ENCODE data around the gene DDX27.
A peak's percentile ranks its signal among the peaks of the same experiment; 100 is the strongest.
"Not testable (repeated sequence)": the region's sequence is repeated elsewhere in the genome, so short reads cannot be mapped to it uniquely, and the experiment has no call there.

The DDX27 gene

GRCh38 chr20:49185071-49185761, 34.0 kb upstream of the DDX27 start:
- TF ChIP-seq, protein P1, sequence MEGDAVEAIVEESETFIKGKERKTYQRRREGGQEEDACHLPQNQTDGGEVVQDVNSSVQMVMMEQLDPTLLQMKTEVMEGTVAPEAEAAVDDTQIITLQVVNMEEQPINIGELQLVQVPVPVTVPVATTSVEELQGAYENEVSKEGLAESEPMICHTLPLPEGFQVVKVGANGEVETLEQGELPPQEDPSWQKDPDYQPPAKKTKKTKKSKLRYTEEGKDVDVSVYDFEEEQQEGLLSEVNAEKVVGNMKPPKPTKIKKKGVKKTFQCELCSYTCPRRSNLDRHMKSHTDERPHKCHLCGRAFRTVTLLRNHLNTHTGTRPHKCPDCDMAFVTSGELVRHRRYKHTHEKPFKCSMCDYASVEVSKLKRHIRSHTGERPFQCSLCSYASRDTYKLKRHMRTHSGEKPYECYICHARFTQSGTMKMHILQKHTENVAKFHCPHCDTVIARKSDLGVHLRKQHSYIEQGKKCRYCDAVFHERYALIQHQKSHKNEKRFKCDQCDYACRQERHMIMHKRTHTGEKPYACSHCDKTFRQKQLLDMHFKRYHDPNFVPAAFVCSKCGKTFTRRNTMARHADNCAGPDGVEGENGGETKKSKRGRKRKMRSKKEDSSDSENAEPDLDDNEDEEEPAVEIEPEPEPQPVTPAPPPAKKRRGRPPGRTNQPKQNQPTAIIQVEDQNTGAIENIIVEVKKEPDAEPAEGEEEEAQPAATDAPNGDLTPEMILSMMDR (IDR thresholded peaks at IDR 0.05; ENCODE audit: insufficient read depth, low read length, poor library complexity, severe bottlenecking): no peak
- H3K4me3 ChIP-seq (replicated peaks; ENCODE audit: low read depth, low read length): no peak overlapping the region
- H3K27me3 ChIP-seq (replicated peaks; ENCODE audit: control insufficient read depth, insufficient read depth, low read length): no peaks in the 10 kb centered on the region
- no peak for DNase-seq (ENCODE audit: extremely low read depth, insufficient read length)
- H3K36me3 ChIP-seq (ENCODE audit: control insufficient read depth, insufficient read depth, low read length): peaks cover 2% of the 10 kb centered on the region; the same call in 1 of the 2 replicates

DNA sequence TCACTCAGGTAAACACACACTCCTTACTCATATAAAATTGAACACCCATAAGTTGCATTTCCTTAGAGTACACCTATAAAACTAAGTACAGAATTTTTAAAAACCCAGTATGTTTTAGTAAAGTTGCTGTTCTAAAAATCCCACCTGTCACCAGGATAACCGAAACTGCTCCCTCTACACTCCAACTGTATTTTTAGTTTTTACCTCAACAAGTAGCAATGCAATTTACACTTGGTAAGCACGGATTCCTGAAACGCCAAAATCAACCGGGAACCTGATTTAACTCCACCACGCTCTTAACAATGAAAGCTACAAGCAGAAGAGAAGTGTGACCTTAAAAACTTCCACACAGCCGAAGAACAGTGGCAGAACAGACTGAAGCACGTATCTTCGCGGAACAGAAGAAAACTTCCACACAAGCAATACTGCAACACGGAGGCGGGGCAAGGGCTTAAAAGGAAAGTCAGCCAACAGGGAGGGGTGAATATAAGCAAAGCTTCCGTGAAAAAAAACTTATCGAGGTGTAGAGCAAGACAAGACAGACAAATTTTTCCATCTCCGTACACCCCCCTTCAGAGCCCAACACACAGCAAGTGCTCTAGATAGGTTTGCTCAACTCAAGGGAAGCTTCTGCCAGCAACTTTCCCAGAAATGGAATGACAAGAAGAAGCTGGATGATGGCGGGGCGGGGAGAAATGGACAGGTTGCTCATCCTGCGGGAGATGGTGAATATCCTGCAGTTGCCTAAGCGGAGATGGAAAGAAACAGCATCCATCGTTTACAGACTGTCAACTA, 32.5 kb upstream of the DDX27 start:
- DNase-seq (ENCODE audit: extremely low read depth, insufficient read length): no peak
- Histone ChIP-seq H3K36me3 (ENCODE audit: control insufficient read depth, insufficient read depth, low read length) (peaks cover 2% of the 10 kb centered on the region; the same call in 1 of the 2 replicates), H3K4me3 (replicated peaks; ENCODE audit: low read depth, low read length) (peak overlapping the region; percentile 70), H3K27me3 (replicated peaks; ENCODE audit: control insufficient read depth, insufficient read depth, low read length) (no peaks in the 10 kb centered on the region)
- TF ChIP-seq, protein P1 (IDR thresholded peaks at IDR 0.05; ENCODE audit: insufficient read depth, low read length, poor library complexity, severe bottlenecking): no peak

DNA sequence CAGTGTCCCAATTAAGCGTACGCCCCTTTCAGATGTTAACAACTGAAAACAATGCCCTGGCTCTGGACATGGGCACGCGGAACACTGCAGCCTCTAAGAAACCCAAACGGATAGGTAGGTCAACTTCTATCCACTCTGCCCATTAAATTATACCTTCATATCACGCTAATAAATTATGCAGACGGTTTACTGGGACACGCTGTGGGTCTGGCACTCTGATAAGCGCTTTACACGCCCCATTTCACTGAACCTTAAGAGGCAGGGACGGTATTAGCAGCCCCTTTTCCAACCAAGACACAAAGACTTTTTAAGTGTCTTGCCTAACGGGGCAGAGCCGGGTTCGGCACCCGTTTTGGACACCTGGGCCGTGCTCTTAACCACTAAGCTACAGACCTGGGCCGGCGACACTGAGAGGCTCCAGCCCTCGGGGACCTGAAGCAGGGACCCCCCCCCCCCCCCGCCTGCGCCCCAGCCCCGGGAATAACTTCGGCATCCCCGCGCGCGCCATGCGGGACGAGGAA, 31.8 kb upstream of the DDX27 start:
- peak overlapping the region; percentile 70 for H3K4me3 ChIP-seq (replicated peaks; ENCODE audit: low read depth, low read length)
- peaks cover 2% of the 10 kb centered on the region; the same call in 1 of the 2 replicates for H3K36me3 ChIP-seq (ENCODE audit: control insufficient read depth, insufficient read depth, low read length)
- no peaks in the 10 kb centered on the region for H3K27me3 ChIP-seq (replicated peaks; ENCODE audit: control insufficient read depth, insufficient read depth, low read length)
- no peak for DNase-seq (ENCODE audit: extremely low read depth, insufficient read length)
- TF ChIP-seq, protein P1 (IDR thresholded peaks at IDR 0.05; ENCODE audit: insufficient read depth, low read length, poor library complexity, severe bottlenecking): no peak

- TF ChIP-seq, protein P1 (IDR thresholded peaks at IDR 0.05; ENCODE audit: insufficient read depth, low read length, poor library complexity, severe bottlenecking): no peak
- H3K27me3 ChIP-seq (replicated peaks; ENCODE audit: control insufficient read depth, insufficient read depth, low read length): no peaks in the 10 kb centered on the region
- peaks cover 2% of the 10 kb centered on the region; the same call in 1 of the 2 replicates for H3K36me3 ChIP-seq (ENCODE audit: control insufficient read depth, insufficient read depth, low read length)
- DNase-seq (ENCODE audit: extremely low read depth, insufficient read length): peak; percentile 97
- peak within 1 kb of the TSS; percentile 70 for H3K4me3 ChIP-seq (replicated peaks; ENCODE audit: low read depth, low read length)
These were observed 31.2 kb upstream of the DDX27 start, which contains the start of gene STAU1 for GRCh38 chr20:49187851-49188641. Gene STAU1, minus strand, starts transcription at chr20:49188334. Its CDS starts 22,133 bp downstream, at chr20:49166201.

- not testable (repeated sequence) for H3K4me3 ChIP-seq (replicated peaks; ENCODE audit: low read depth, low read length); DNase-seq (ENCODE audit: extremely low read depth, insufficient read length); H3K36me3 ChIP-seq (ENCODE audit: control insufficient read depth, insufficient read depth, low read length); H3K27me3 ChIP-seq (replicated peaks; ENCODE audit: control insufficient read depth, insufficient read depth, low read length)
These were observed 26.2 kb upstream of the DDX27 start for GRCh38 chr20:49192944-49193518.
